B cell (primary cell): Measurements from ENCODE around the gene SSBP1.

Experiments
- CTCF ChIP-seq: fragments of 200-600 bp; IDR thresholded peaks from one replicate; pipeline ENCODE4 v1.8.0; 2022; ENCODE audit warnings: antibody characterized with exemption, mild to moderate bottlenecking
- EZH2 ChIP-seq: IDR thresholded peaks from 2 replicates; pipeline ENCODE4 v1.6.1; 2012; ENCODE audit warnings: borderline replicate concordance, low read depth, mild to moderate bottlenecking, moderate library complexity, low read length; ENCODE audit not compliant: insufficient read depth, poor library complexity, severe bottlenecking

DNA sequence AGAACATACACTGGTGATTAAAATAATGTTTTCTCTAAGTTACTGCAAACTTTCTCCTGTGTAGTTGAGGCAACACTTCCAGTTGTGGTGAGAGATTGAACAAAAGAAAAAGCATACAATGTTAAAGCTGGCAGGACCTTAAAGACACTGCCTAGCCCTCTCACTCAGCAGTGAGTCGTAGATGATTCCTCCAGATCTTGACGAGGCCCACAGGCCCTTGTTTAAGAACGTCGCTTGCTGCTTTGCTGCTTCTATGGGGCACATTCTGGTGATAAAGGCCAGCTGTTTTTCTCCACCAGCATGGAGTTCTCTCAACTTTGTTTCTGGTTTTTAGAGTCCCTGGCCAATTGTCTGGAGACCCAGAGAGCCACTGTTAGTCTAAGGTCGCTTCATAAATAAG is 33.4 kb upstream of the SSBP1 start:
- TF ChIP-seq EZH2 (no peak), CTCF (no peak)
